Stimulated activated CD4-positive, alpha-beta T cell treated with anti-CD3 and anti-CD28 coated beads, Interleukin-2, amount 100 ng/mL, for 24 hours (primary cell): ENCODE data around the gene L3MBTL3.

ENCODE experiments used
- DNase-seq, 2 donors: peaks; one replicate each; pipeline ENCODE4 v3.0.0-alpha.2; 2020

Gene L3MBTL3

GRCh38 chr6:130187335-130188206, 169.2 kb downstream of the L3MBTL3 start:
- DNase-seq, result no peak

DNA sequence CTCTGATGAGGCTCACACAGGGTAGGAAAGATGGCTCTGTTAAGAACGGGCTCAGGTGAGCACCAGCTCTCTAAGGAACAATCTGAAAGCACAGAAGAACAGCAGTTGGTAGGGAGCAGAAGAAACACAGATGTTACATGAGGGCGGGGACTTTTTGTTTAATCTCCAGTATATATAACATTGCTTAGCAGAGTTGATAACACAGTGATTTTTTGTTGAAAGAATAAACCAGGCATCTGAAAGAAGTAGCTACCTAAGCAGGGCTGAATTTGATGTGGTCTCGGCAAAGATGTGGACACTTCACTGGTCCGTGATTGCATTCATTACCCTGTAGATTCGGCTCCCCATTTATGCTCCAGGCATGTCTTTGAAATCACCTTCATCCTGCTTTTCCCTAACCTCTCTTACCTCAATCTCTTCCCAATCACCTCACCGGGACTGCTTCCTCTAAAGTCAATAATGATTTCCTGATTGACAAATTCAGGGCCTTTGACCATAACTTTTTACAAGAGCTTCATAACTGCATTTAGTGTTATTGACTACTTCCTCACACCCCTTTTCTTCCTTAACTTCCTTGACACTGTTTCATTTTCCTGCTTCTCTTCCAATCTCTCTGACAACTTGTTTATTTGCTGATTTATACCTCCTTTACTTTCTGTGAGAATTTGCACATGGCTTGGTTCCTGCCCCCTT, 170.0 kb downstream of the L3MBTL3 start:
- no peak for DNase-seq

GRCh38 chr6:130189531-130190397, 171.4 kb downstream of the L3MBTL3 start:
- no peak for DNase-seq
